ENCODE results near the gene EHD4.
A peak's percentile ranks its signal among the peaks of the same experiment; 100 is the strongest.

EHD4 gene

GRCh38 chr15:41972253-41973242 is at the start of gene EHD4:
Gene EHD4 (minus strand): TSS chr15:41972557. CDS start chr15:41972494, 63 bp downstream.
- DNase-seq, result peak; percentile 90

GRCh38 chr15:42021593-42021992 is 49.2 kb upstream of the EHD4 start:
- DNase-seq, result no peak

- DNase-seq, result no peak
Measured at GRCh38 chr15:42020713-42021273, 48.4 kb upstream of the EHD4 start, which contains the start of gene PLA2G4E. Gene PLA2G4E (minus strand): TSS chr15:42021042. CDS start chr15:42021030, 12 bp downstream.

- DNase-seq, result no peak
Measured at GRCh38 chr15:42018306-42019224, 46.2 kb upstream of the EHD4 start.

- DNase-seq, result no peak
Measured at GRCh38 chr15:42016971-42017370, 44.6 kb upstream of the EHD4 start.

- DNase-seq, result no peak
Measured at GRCh38 chr15:42014406-42014805, 42.0 kb upstream of the EHD4 start.

GRCh38 chr15:42012928-42013482 is 40.6 kb upstream of the EHD4 start:
- DNase-seq, result no peak

GRCh38 chr15:42012241-42012640 is 39.9 kb upstream of the EHD4 start:
- DNase-seq, result no peak

GRCh38 chr15:42011074-42011473 is 38.7 kb upstream of the EHD4 start:
- DNase-seq, result no peak

- no peak for DNase-seq
Measured at GRCh38 chr15:42010434-42010833, 38.1 kb upstream of the EHD4 start.

GRCh38 chr15:42009474-42009873 is 37.1 kb upstream of the EHD4 start:
- DNase-seq, result no peak

- DNase-seq, result no peak
Measured at GRCh38 chr15:42009022-42009421, 36.7 kb upstream of the EHD4 start.

GRCh38 chr15:42007386-42007785 is 35.0 kb upstream of the EHD4 start:
- no peak for DNase-seq

- DNase-seq, result no peak
Measured at GRCh38 chr15:42002333-42002732, 30.0 kb upstream of the EHD4 start.

- no peak for DNase-seq
Measured at GRCh38 chr15:42001236-42001635, 28.9 kb upstream of the EHD4 start.

- DNase-seq, result no peak
Measured at GRCh38 chr15:41999290-42000285, 27.2 kb upstream of the EHD4 start.

- no peak for DNase-seq
Measured at GRCh38 chr15:41997845-41998244, 25.5 kb upstream of the EHD4 start.

GRCh38 chr15:41996921-41997592 is 24.7 kb upstream of the EHD4 start:
- no peak for DNase-seq

GRCh38 chr15:41996376-41996775 is 24.0 kb upstream of the EHD4 start:
- DNase-seq, result no peak

GRCh38 chr15:41995476-41995855 is 23.1 kb upstream of the EHD4 start:
- no peak for DNase-seq
